GM12801 (cell line): ENCODE results near the gene RIMKLA.

ENCODE experiments used
- TF ChIP-seq, protein P1 (sequence below): IDR thresholded peaks from one replicate; pipeline ENCODE4 v1.5.1; 2011; ENCODE audit warnings: control low read depth; ENCODE audit not compliant: insufficient read length; ENCODE audit errors: extremely low read depth

Gene RIMKLA, protein sequence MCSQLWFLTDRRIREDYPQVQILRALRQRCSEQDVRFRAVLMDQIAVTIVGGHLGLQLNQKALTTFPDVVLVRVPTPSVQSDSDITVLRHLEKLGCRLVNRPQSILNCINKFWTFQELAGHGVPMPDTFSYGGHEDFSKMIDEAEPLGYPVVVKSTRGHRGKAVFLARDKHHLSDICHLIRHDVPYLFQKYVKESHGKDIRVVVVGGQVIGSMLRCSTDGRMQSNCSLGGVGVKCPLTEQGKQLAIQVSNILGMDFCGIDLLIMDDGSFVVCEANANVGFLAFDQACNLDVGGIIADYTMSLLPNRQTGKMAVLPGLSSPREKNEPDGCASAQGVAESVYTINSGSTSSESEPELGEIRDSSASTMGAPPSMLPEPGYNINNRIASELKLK

GRCh38 chr1:42380586-42381279, at the start of gene RIMKLA:
Gene RIMKLA, plus strand, starts transcription at chr1:42380792. Its CDS starts 143 bp downstream, at chr1:42380935.
- TF ChIP-seq, protein P1, sequence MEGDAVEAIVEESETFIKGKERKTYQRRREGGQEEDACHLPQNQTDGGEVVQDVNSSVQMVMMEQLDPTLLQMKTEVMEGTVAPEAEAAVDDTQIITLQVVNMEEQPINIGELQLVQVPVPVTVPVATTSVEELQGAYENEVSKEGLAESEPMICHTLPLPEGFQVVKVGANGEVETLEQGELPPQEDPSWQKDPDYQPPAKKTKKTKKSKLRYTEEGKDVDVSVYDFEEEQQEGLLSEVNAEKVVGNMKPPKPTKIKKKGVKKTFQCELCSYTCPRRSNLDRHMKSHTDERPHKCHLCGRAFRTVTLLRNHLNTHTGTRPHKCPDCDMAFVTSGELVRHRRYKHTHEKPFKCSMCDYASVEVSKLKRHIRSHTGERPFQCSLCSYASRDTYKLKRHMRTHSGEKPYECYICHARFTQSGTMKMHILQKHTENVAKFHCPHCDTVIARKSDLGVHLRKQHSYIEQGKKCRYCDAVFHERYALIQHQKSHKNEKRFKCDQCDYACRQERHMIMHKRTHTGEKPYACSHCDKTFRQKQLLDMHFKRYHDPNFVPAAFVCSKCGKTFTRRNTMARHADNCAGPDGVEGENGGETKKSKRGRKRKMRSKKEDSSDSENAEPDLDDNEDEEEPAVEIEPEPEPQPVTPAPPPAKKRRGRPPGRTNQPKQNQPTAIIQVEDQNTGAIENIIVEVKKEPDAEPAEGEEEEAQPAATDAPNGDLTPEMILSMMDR: no peak

- TF ChIP-seq, protein P1: no peak
Measured at GRCh38 chr1:42332877-42333276, 47.7 kb upstream of the RIMKLA start.

GRCh38 chr1:42333662-42334239, 46.8 kb upstream of the RIMKLA start:
- TF ChIP-seq, protein P1: no peak

DNA sequence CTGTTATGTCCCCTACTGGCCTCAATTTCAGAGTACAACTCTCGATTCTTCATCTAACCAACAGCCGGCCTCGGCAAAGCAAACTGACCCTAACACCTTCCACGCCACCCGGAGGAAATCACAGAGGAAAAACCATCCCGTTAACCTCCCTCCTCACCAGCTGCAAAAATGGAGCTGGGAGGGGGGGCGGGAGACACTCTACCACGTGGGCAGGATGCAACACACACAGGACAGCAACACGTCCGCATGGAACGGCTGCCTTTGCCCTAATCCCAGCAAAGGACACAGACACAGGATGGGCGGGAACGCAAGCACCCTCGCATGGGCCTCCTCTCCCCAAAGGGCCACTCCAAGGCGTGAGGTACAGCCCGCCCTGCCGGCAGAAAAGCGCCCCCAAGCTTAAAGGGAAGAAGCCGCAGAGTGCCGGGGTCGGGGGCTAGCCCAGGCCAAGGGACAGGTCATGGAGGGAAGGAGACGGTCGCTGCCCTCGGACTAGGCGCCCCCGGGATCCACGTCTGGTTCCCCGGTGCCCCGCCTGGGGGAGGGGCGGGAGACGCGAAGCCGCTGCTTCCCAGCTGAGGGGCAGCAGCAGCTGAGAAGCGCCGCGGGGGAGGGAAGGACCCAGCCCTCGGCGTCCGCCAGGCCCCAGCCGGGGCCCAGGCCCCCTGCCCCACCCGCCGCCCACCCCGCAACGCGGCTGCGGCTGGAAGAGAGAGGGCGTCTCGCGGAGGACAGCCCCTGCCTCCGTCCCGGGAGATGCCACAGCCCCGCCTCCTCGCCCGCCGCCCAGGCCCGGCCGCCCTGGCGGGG, 46.1 kb upstream of the RIMKLA start:
- TF ChIP-seq, protein P1: no peak

- TF ChIP-seq, protein P1: no peak
Measured at GRCh38 chr1:42335050-42335808, 45.4 kb upstream of the RIMKLA start, which contains the start of gene FOXJ3. Gene FOXJ3, minus strand, starts transcription at chr1:42335235. Its CDS starts 24,142 bp downstream, at chr1:42311093.

GRCh38 chr1:42335809-42336518, 44.6 kb upstream of the RIMKLA start:
- TF ChIP-seq, protein P1: no peak
